Hepatocyte (in vitro differentiated cells): ENCODE results near the gene GLS. TPM values are rescaled to one million over a fixed set of nuclear protein-coding genes. Genes with fewer than 3 reads are reported as not detected.

Experiments
- DNase-seq: peaks from one replicate; pipeline ENCODE4 v3.0.0-alpha.2; 2016; ENCODE audit warnings: low spot score
- H2AFZ ChIP-seq: fragments of 200-600 bp; sonication (generic); 2 replicates; pipeline ENCODE4 v1.6.0; 2016; ENCODE audit warnings: antibody characterized with exemption, mild to moderate bottlenecking
- H3K27ac ChIP-seq: fragments of 200-600 bp; sonication (generic); 2 replicates; pipeline ENCODE4 v1.5.1; 2016; ENCODE audit warnings: mild to moderate bottlenecking
- H3K27me3 ChIP-seq: fragments of 200-600 bp; sonication (generic); 2 replicates; pipeline ENCODE4 v1.6.1; 2016
- H3K36me3 ChIP-seq: fragments of 200-600 bp; sonication (generic); replicated peaks from 2 replicates; pipeline ENCODE4 v1.5.1; 2016; ENCODE audit warnings: low read depth; ENCODE audit not compliant: insufficient read depth
- H3K4me1 ChIP-seq: fragments of 200-600 bp; sonication (generic); 2 replicates; pipeline ENCODE4 v1.5.1; 2016; ENCODE audit warnings: mild to moderate bottlenecking, moderate library complexity; ENCODE audit not compliant: insufficient read depth
- H3K4me2 ChIP-seq: fragments of 200-600 bp; sonication (generic); 2 replicates; pipeline ENCODE4 v1.6.0; 2016
- H3K4me3 ChIP-seq: fragments of 200-600 bp; sonication (generic); 2 replicates; pipeline ENCODE4 v1.5.1; 2016; ENCODE audit warnings: mild to moderate bottlenecking
- H3K79me2 ChIP-seq: fragments of 200-600 bp; sonication (generic); 2 replicates; pipeline ENCODE4 v1.6.0; 2017; ENCODE audit warnings: mild to moderate bottlenecking
- H3K9me2 ChIP-seq: fragments of 200-600 bp; sonication (generic); replicated peaks from 2 replicates; pipeline ENCODE4 v1.6.0; 2017; ENCODE audit warnings: mild to moderate bottlenecking; ENCODE audit not compliant: insufficient read depth
- H3K9me3 ChIP-seq: fragments of 200-600 bp; sonication (generic); 2 replicates; pipeline ENCODE4 v1.5.1; 2016; ENCODE audit warnings: low read depth, mild to moderate bottlenecking
- H4K20me1 ChIP-seq: fragments of 200-600 bp; sonication (generic); 2 replicates; pipeline ENCODE4 v1.6.0; 2016; ENCODE audit warnings: mild to moderate bottlenecking; ENCODE audit not compliant: insufficient read depth, poor library complexity, severe bottlenecking
- CTCF ChIP-seq: fragments of 200-600 bp; sonication (generic); IDR thresholded peaks from 2 replicates; pipeline ENCODE4 v1.5.1; 2016; ENCODE audit warnings: antibody characterized with exemption, mild to moderate bottlenecking; ENCODE audit not compliant: poor library complexity
- EZH2 ChIP-seq: fragments of 200-600 bp; sonication (generic); IDR thresholded peaks from 2 replicates; pipeline ENCODE4 v1.6.1; 2016; ENCODE audit warnings: antibody characterized with exemption, mild to moderate bottlenecking, borderline replicate concordance
- EZH2phosphoT487 ChIP-seq: fragments of 200-600 bp; sonication (generic); IDR thresholded peaks from one replicate; pipeline ENCODE4 v1.6.1; 2018; ENCODE audit warnings: antibody characterized with exemption, mild to moderate bottlenecking, low read depth, moderate library complexity; ENCODE audit not compliant: unreplicated experiment, severe bottlenecking
- WGBS: methylation state at CpG from one replicate; pipeline ENCODE4 v1.1.6; 2016; ENCODE audit warnings: low lambda C conversion rate; ENCODE audit errors: missing lambda C conversion rate; 5-methylcytosine and 5-hydroxymethylcytosine counted together
- polyA plus RNA-seq: library from polyadenylated mRNA; unstranded; fragments of >200 nt; fragmentation: Nextera tagmentation; extraction: Ambion mirVana; gene quantifications from 2 replicates; pipeline ENCODE4 v1.2.1, GENCODE V29; 2016
- total RNA-seq: library from RNA; depleted of rRNA; stranded (reverse); fragments of >200 nt; gene quantifications from 2 replicates; pipeline ENCODE4 v1.2.3, GENCODE V29; 2014

Gene GLS
- total and polyA plus RNA-seq, 2 experiments from 2014 or later = 78.8 to 460 TPM

DNA sequence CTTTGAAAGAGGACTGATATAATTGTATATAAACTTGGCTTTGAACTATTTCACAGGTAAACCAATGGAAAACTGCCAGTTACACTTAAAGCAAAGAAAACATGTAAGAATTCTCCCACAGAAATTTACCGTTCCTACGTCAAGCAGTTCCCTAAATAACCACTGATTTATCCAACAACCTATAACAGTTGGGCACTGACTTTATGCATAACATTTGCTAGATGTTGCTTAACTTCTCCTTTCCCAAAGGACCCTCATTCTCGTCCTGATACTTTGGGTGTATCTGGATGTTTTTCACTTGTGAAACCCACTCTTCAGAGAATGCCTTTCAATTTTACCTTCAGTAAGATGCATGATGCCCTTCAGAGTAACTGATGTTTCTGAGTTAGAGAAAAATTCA lies 89.5 kb downstream of the GLS start:
- no peaks in the 10 kb centered on the region for H3K36me3 ChIP-seq
- H3K27me3 ChIP-seq = no peaks in the 10 kb centered on the region
- H3K4me2 ChIP-seq = no peak overlapping the region
- no peak overlapping the region for H3K4me3 ChIP-seq
- no peaks in the 10 kb centered on the region for H4K20me1 ChIP-seq
- WGBS = 93% methylated on average over 3 of the region's 3 CpGs
- no peaks in the 10 kb centered on the region for H3K9me2 ChIP-seq
- H2AFZ ChIP-seq = no peak overlapping the region
- H3K27ac ChIP-seq = no peak overlapping the region
- no peaks in the 10 kb centered on the region for H3K79me2 ChIP-seq
- no peak for TF ChIP-seq EZH2phosphoT487
- no peak for TF ChIP-seq CTCF
- no peak for TF ChIP-seq EZH2
- DNase-seq = no peak
- H3K4me1 ChIP-seq = no peaks in the 10 kb centered on the region
- no peaks in the 10 kb centered on the region for H3K9me3 ChIP-seq

DNA sequence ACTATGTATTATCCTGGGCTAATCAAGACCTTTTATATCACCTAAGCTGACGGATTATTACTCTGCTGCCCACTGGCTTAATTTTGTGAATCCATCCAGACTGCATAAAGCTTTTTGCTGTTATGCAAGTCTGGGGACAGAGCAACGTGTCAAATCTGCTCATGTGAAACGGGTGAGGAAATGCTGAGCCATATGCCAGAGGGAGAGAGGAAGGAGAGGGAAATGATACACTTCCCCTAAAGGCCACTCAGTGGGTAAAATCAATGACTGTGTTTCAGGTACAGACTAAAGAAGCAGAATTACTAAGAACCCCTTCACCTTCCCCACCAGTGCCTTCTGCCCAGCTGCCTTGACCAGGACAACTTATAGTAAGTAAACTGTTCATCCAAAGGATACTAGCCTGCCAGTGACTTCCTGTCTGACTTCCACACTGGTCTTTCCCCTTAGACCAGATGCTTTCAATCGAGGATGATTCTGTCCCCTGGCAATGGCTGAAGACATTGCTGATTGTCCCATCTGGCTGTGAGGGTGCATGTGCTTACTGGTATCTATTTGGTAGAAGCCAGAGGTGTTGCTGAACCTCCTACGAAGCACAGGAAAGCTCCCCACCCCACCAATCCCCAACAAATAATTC lies 90.4 kb downstream of the GLS start:
- Histone ChIP-seq H3K27ac (no peak overlapping the region), H3K79me2 (no peaks in the 10 kb centered on the region), H2AFZ (no peak overlapping the region), H3K9me3 (no peaks in the 10 kb centered on the region), H3K36me3 (no peaks in the 10 kb centered on the region), H4K20me1 (no peaks in the 10 kb centered on the region), H3K9me2 (no peaks in the 10 kb centered on the region), H3K4me2 (no peak overlapping the region), H3K4me3 (no peak overlapping the region), H3K27me3 (no peaks in the 10 kb centered on the region), H3K4me1 (no peaks in the 10 kb centered on the region)
- no peak for TF ChIP-seq EZH2
- no peak for TF ChIP-seq EZH2phosphoT487
- TF ChIP-seq CTCF = no peak
- DNase-seq = no peak
- 95% methylated on average over 5 of the region's 5 CpGs for WGBS

- H3K27ac ChIP-seq = no peak overlapping the region
Measured at GRCh38 chr2:190972213-190972612, 91.6 kb downstream of the GLS start.

More at GRCh38 chr2:190972213-190972612, 91.6 kb downstream of the GLS start:
- no peaks in the 10 kb centered on the region for H3K27me3 ChIP-seq
- H3K36me3 ChIP-seq = no peaks in the 10 kb centered on the region
- no peaks in the 10 kb centered on the region for H3K4me1 ChIP-seq
- no peaks in the 10 kb centered on the region for H3K79me2 ChIP-seq
- H3K9me3 ChIP-seq = no peaks in the 10 kb centered on the region
- H3K4me2 ChIP-seq = no peak overlapping the region
- no peak for DNase-seq
- no peak for TF ChIP-seq EZH2phosphoT487
- no peak for TF ChIP-seq EZH2
- TF ChIP-seq CTCF = no peak
- WGBS = 87% methylated on average over 2 of the region's 2 CpGs
- no peaks in the 10 kb centered on the region for H3K9me2 ChIP-seq
- H2AFZ ChIP-seq = no peak overlapping the region
- H3K4me3 ChIP-seq = no peak overlapping the region
- no peaks in the 10 kb centered on the region for H4K20me1 ChIP-seq
